GM06990 (cell line): Measurements from ENCODE around the gene CCDC7.

Source experiments
- DNase-seq: peaks from one replicate; pipeline ENCODE4 v3.0.0-alpha.2; 2011; ENCODE audit not compliant: insufficient read length; ENCODE audit errors: extremely low read depth
- H3K27me3 ChIP-seq: replicated peaks from 2 replicates; pipeline ENCODE4 v1.6.0; 2011; ENCODE audit warnings: low read length; ENCODE audit not compliant: control insufficient read depth, insufficient read depth
- H3K36me3 ChIP-seq: 2 replicates; pipeline ENCODE4 v1.5.1; 2011; ENCODE audit warnings: low read length; ENCODE audit not compliant: control insufficient read depth, insufficient read depth
- H3K4me3 ChIP-seq: replicated peaks from 2 replicates; pipeline ENCODE4 v1.5.1; 2011; ENCODE audit warnings: low read depth, mild to moderate bottlenecking, control low read depth, low read length
- TF ChIP-seq, protein P1 (sequence below): IDR thresholded peaks from 2 replicates; pipeline ENCODE4 v1.5.1; 2011; ENCODE audit warnings: low read length, control low read depth, mild to moderate bottlenecking, inconsistent platforms; ENCODE audit not compliant: insufficient read depth, poor library complexity, severe bottlenecking

Gene CCDC7

DNA sequence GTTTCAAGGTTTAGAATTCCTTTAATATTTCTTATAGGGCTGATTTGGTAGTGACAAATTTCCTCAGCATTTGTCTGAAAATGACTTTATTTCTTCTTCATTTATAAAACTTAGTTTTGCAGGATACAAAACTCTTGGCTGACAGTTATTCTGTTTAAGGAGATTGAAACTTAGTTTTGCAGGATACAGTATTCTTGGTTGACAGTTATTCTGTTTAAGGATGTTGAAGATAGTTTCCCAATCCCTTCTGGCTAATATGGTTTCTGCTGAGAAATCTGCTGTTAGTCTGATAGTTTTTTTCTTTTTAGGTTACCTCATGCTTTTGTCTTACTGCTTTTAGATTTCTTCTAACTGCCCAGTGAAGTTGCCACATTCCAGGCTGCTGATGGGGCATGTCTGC lies 325.3 kb downstream of the CCDC7 start:
- Histone ChIP-seq H3K36me3 (no peaks in the 10 kb centered on the region), H3K27me3 (no peaks in the 10 kb centered on the region), H3K4me3 (no peak overlapping the region)
- DNase-seq = no peak
- TF ChIP-seq, protein P1, sequence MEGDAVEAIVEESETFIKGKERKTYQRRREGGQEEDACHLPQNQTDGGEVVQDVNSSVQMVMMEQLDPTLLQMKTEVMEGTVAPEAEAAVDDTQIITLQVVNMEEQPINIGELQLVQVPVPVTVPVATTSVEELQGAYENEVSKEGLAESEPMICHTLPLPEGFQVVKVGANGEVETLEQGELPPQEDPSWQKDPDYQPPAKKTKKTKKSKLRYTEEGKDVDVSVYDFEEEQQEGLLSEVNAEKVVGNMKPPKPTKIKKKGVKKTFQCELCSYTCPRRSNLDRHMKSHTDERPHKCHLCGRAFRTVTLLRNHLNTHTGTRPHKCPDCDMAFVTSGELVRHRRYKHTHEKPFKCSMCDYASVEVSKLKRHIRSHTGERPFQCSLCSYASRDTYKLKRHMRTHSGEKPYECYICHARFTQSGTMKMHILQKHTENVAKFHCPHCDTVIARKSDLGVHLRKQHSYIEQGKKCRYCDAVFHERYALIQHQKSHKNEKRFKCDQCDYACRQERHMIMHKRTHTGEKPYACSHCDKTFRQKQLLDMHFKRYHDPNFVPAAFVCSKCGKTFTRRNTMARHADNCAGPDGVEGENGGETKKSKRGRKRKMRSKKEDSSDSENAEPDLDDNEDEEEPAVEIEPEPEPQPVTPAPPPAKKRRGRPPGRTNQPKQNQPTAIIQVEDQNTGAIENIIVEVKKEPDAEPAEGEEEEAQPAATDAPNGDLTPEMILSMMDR = no peak

DNA sequence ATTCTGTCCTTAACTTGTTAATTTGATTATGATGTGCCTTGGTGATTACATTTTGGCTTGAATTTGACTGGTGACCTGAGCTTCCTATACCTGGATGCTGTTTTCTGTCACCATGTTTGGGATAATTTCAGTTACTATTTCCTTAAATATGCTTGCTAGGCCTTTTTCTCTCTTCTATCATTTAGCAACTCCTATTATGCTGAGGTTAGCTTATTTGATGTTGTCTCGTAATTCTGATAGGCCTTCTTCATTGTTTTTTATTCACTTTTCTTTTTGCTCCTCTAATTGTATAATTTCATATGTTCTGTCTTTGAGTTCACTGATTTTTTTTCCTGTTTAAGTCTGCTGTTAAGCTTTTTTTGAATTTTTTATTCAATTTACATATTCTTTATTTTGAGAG lies 327.2 kb downstream of the CCDC7 start:
- DNase-seq = no peak
- TF ChIP-seq, protein P1 = no peak
- no peaks in the 10 kb centered on the region for H3K27me3 ChIP-seq
- no peaks in the 10 kb centered on the region for H3K36me3 ChIP-seq
- no peak overlapping the region for H3K4me3 ChIP-seq

DNA sequence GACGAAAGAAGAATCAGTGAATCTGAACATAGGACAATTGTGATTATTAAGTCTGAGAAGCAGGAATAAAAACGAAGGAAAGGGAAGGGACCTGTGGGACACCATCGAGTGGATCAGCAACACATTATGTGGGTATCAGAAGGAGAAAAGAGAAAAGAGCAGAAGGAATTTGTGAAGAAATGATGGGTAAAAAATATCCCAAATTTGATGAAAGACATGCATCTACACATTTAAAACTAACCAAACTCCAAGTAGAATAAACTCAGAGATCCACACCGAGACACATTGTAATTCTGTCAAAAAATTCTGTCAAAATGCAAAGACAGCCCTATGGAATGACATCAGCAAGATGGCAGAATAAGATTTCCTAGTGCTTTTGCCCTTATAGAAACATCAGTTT lies 341.0 kb downstream of the CCDC7 start:
- no peaks in the 10 kb centered on the region for H3K36me3 ChIP-seq
- H3K27me3 ChIP-seq = no peaks in the 10 kb centered on the region; the same call in 1 of the 2 replicates
- TF ChIP-seq, protein P1 = no peak
- DNase-seq = no peak
- H3K4me3 ChIP-seq = no peak overlapping the region

DNA sequence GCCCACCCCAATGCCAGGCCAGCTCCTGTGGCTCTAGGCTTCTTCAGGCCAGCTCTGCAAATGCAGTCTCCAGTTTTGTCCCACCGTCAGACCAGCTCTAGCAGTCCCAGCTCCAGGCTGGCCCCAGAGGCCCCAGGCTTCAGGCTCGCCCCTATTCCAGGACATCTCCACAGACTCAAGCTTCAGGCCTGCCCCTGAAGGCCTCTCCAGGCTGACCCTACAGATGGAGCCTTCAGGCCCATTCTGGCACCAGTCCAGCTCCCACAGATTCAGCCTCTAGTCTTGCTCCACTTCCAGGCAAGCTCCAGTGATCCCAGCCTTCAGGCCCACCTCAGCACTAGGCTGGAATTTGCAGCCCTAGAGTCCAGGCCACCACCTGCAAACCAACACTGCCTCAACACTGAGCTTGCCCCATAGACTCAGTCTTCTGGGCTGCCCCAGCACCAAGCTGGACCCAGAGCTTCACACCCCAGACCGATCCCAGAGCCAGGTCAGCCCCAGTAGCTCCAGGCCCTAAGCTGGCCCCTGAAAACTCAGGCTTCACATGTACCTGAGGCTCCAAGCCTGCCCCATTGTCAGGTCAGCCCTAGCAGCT lies 341.8 kb downstream of the CCDC7 start:
- Histone ChIP-seq H3K4me3 (no peak overlapping the region), H3K27me3 (no peaks in the 10 kb centered on the region; the same call in 1 of the 2 replicates), H3K36me3 (no peaks in the 10 kb centered on the region)
- TF ChIP-seq, protein P1 = no peak
- no peak for DNase-seq

DNA sequence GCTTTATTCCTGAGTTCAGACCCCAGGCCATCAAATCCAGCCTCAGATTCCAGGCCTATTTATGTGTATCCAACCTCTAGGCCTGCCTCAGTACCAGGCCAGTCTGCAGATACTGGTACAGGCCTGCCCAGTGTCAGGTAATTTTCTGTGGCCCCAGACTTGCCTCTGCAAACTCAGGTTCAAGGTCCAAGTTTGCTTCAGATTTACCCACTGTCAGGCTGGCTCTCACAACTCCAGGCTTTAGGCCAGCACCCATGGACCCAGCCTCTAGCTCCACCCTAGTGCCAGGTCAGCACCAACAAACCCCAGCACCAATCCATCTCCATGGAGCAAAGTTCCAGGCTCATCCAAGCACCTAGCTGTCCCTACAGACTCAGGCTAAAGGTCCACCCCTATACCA lies 342.4 kb downstream of the CCDC7 start:
- H3K27me3 ChIP-seq = no peaks in the 10 kb centered on the region; the same call in 1 of the 2 replicates
- H3K4me3 ChIP-seq = no peak overlapping the region
- H3K36me3 ChIP-seq = no peaks in the 10 kb centered on the region
- TF ChIP-seq, protein P1 = no peak
- no peak for DNase-seq

DNA sequence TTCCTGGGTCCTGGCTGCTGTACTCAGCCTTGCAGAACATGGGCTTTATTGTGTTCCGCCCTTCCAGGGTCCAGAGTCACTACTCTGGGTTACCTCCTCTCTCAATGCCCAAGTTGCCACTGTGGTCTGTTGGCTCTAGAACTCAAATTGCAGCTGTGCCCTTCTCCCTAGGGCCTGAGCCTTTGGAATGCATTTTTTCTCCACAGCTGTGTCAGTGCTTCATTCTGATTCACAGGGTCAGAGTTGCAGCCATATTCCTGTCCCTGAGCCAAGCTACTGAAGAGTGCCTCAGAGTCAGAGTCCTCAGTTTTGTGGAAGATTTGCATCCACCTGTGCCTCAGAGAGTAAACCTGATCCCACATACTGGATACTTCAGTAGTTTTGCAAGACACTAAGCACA lies 344.5 kb downstream of the CCDC7 start:
- TF ChIP-seq, protein P1 = no peak
- Histone ChIP-seq H3K36me3 (no peaks in the 10 kb centered on the region), H3K4me3 (no peak overlapping the region), H3K27me3 (no peaks in the 10 kb centered on the region; the same call in 1 of the 2 replicates)
- DNase-seq = no peak
